H1 (cell line): ENCODE measurements around the gene TUBB2B. TPM values are rescaled to one million over a fixed set of nuclear protein-coding genes. Genes with fewer than 3 reads are reported as not detected.

Source experiments
- CTCF ChIA-PET: fragments of 300-600 bp; sonication (Branson Sonifier 250); formaldehyde crosslinking; loops from one replicate; lab custom pipeline; 2021; ENCODE audit not compliant: partially characterized antibody; lab: Charles Lee
- POLR2A ChIA-PET: fragments of 300-600 bp; sonication (Branson Sonifier 250); formaldehyde crosslinking; loops from one replicate; lab custom pipeline; 2021; ENCODE audit warnings: inconsistent platforms; ENCODE audit not compliant: partially characterized antibody; lab: Charles Lee
- DNase-seq, 2 experiments: peaks; one replicate each; pipeline versions ENCODE4 v3.0.0 to v3.0.0-alpha.2; 2010 to 2022; ENCODE audit warnings: low spot score in 2 of 2, low read depth in 1 of 2, mixed read lengths in 1 of 2
- FAIRE-seq: peaks from 2 replicates; lab custom pipeline; 2011; peaks lifted over from hg19 to GRCh38; lab: Jason Lieb, UNC
- H2AFZ ChIP-seq: 2 replicates; pipeline ENCODE4 v1.8.1; 2012; ENCODE audit warnings: low read length, inconsistent platforms
- H2AK5ac ChIP-seq: 2 replicates; pipeline ENCODE4 v1.6.1; 2013; ENCODE audit warnings: low read depth, low read length
- H2BK120ac ChIP-seq: replicated peaks from 2 replicates; pipeline ENCODE3; 2013; ENCODE audit warnings: low read depth, low read length, inconsistent platforms
- H2BK12ac ChIP-seq: 2 replicates; pipeline ENCODE4 v1.6.1; 2013; ENCODE audit warnings: low read depth, low read length
- H2BK15ac ChIP-seq: 2 replicates; pipeline ENCODE4 v1.6.1; 2013; ENCODE audit warnings: low read length
- H2BK20ac ChIP-seq: 2 replicates; pipeline ENCODE4 v1.6.1; 2013; ENCODE audit warnings: low read length
- H2BK5ac ChIP-seq: 2 replicates; pipeline ENCODE4 v1.6.1; 2013; ENCODE audit warnings: low read depth, low read length
- H3K14ac ChIP-seq: 2 replicates; pipeline ENCODE4 v1.6.1; 2013; ENCODE audit warnings: inconsistent platforms; ENCODE audit not compliant: insufficient read length
- H3K18ac ChIP-seq: 2 replicates; pipeline ENCODE4 v1.6.1; 2013; ENCODE audit warnings: low read length; ENCODE audit errors: extremely low read depth
- H3K23ac ChIP-seq: 2 replicates; pipeline ENCODE4 v1.6.1; 2013; ENCODE audit warnings: inconsistent platforms; ENCODE audit not compliant: insufficient read length
- H3K23me2 ChIP-seq: 2 replicates; pipeline ENCODE4 v1.6.1; 2013; ENCODE audit warnings: low read depth, low read length
- H3K27ac ChIP-seq: 2 replicates; pipeline ENCODE4 v1.6.1; 2011; ENCODE audit warnings: low read depth, low read length, inconsistent platforms
- H3K27me3 ChIP-seq, 4 experiments: replicated peaks in 1 of 4; 1 replicate in 1 of 4; 2 replicates in 3 of 4; pipeline versions ENCODE4 v1.6.1 to v1.8.1; 2011 to 2013; ENCODE audit warnings: low read length in 3 of 4, mild to moderate bottlenecking in 3 of 4, inconsistent platforms in 2 of 4, mixed read lengths in 2 of 4, moderate library complexity in 1 of 4; ENCODE audit not compliant: control insufficient read depth in 3 of 4, insufficient read depth in 3 of 4; ENCODE audit errors: extremely low read depth in 1 of 4
- H3K36me3 ChIP-seq, 4 experiments: 2 replicates each; pipeline versions ENCODE4 v1.6.1 to v1.8.1; 2011 to 2013; ENCODE audit warnings: mild to moderate bottlenecking in 4 of 4, low read length in 3 of 4, moderate library complexity in 2 of 4, control low read depth in 1 of 4, inconsistent platforms in 1 of 4; ENCODE audit not compliant: insufficient read depth in 4 of 4, control insufficient read depth in 2 of 4
- H3K4ac ChIP-seq: replicated peaks from 2 replicates; pipeline ENCODE3; 2013; ENCODE audit warnings: low read length, low read depth, mixed read lengths, inconsistent platforms; ENCODE audit not compliant: insufficient read length
- H3K4me1 ChIP-seq, 4 experiments: replicated peaks in 1 of 4; 1 replicate in 1 of 4; 2 replicates in 3 of 4; pipeline versions ENCODE4 v1.6.1 to v1.8.1; 2011 to 2013; ENCODE audit warnings: low read length in 3 of 4, inconsistent platforms in 2 of 4, mixed read lengths in 1 of 4; ENCODE audit not compliant: insufficient read depth in 4 of 4, control insufficient read depth in 3 of 4
- H3K4me2 ChIP-seq, 2 experiments: 2 replicates each; pipeline versions ENCODE4 v1.6.1 to v1.8.1; 2011 to 2013; ENCODE audit warnings: low read depth in 2 of 2, low read length in 2 of 2, control low read depth in 1 of 2, inconsistent platforms in 1 of 2, mild to moderate bottlenecking in 1 of 2; ENCODE audit not compliant: insufficient read depth in 1 of 2
- H3K4me3 ChIP-seq, 4 experiments: fragments of 200-600, 300-600 bp in 1 of 4; sonication (generic), shearing (Covaris generic), sonication (Bioruptor Twin) in 1 of 4; 2 replicates each; pipeline versions ENCODE4 v1.5.1 to v1.8.1; 2011 to 2016; ENCODE audit warnings: low read length in 4 of 4, low read depth in 3 of 4, control low read depth in 2 of 4, inconsistent platforms in 2 of 4, mild to moderate bottlenecking in 2 of 4, mixed read lengths in 1 of 4, moderate library complexity in 1 of 4; ENCODE audit not compliant: insufficient read depth in 2 of 4; ENCODE audit errors: extremely low read depth in 1 of 4
- H3K56ac ChIP-seq: replicated peaks from 2 replicates; pipeline ENCODE3; 2013; ENCODE audit warnings: low read depth, mild to moderate bottlenecking, mixed read lengths, low read length, inconsistent platforms; ENCODE audit not compliant: insufficient read length
- H3K79me1 ChIP-seq: 2 replicates; pipeline ENCODE4 v1.6.1; 2013; ENCODE audit warnings: low read depth, low read length, control low read depth
- H3K79me2 ChIP-seq, 2 experiments: 2 replicates each; pipeline versions ENCODE4 v1.6.1 to v1.8.1; 2012 to 2013; ENCODE audit warnings: low read length in 2 of 2, mild to moderate bottlenecking in 2 of 2, inconsistent platforms in 1 of 2; ENCODE audit not compliant: insufficient read depth in 2 of 2, control insufficient read depth in 1 of 2
- H3K9ac ChIP-seq, 4 experiments: replicated peaks in 1 of 4; 1 replicate in 1 of 4; 2 replicates in 3 of 4; pipeline versions ENCODE4 v1.6.1 to v1.8.1; 2011 to 2013; ENCODE audit warnings: low read depth in 3 of 4, low read length in 3 of 4, control low read depth in 2 of 4, mild to moderate bottlenecking in 2 of 4, moderate library complexity in 2 of 4, inconsistent platforms in 1 of 4; ENCODE audit errors: extremely low read depth in 1 of 4
- H3K9me3 ChIP-seq, 2 experiments: 2 replicates each; pipeline versions ENCODE4 v1.6.1 to v1.8.1; 2012 to 2013; ENCODE audit warnings: mild to moderate bottlenecking in 2 of 2, moderate library complexity in 2 of 2, control low read depth in 1 of 2, inconsistent platforms in 1 of 2, low read depth in 1 of 2, low read length in 1 of 2, mixed read lengths in 1 of 2; ENCODE audit not compliant: insufficient read depth in 2 of 2
- H4K20me1 ChIP-seq, 2 experiments: replicated peaks in 1 of 2; 2 replicates each; pipeline versions ENCODE3 to v1.8.1; 2011 to 2013; ENCODE audit warnings: inconsistent platforms in 2 of 2, low read length in 2 of 2, mild to moderate bottlenecking in 1 of 2; ENCODE audit not compliant: insufficient read depth in 2 of 2, control insufficient read depth in 1 of 2
- H4K5ac ChIP-seq: 2 replicates; pipeline ENCODE4 v1.6.1; 2013; ENCODE audit warnings: low read length, low read depth, mixed read lengths, inconsistent platforms; ENCODE audit not compliant: insufficient read length
- H4K8ac ChIP-seq: 2 replicates; pipeline ENCODE4 v1.8.0; 2013; ENCODE audit warnings: mild to moderate bottlenecking, moderate library complexity, low read length, inconsistent platforms; ENCODE audit not compliant: insufficient read depth; ENCODE audit errors: extremely low read depth
- H4K91ac ChIP-seq: replicated peaks from 2 replicates; pipeline ENCODE3; 2013; ENCODE audit warnings: low read length, mixed read lengths, inconsistent platforms; ENCODE audit not compliant: insufficient read length
- BRCA1 ChIP-seq: IDR thresholded peaks from 2 replicates; pipeline ENCODE4 v1.6.1; 2012; ENCODE audit warnings: low read depth, low read length, improper control_type of control experiment
- EZH2 ChIP-seq: fragments of 200-600 bp; sonication (generic); IDR thresholded peaks from 2 replicates; pipeline ENCODE4 v1.7.1; 2012; ENCODE audit warnings: low read depth, mild to moderate bottlenecking, moderate library complexity, low read length, inconsistent platforms; ENCODE audit not compliant: severe bottlenecking
- GTF2F1 ChIP-seq: IDR thresholded peaks from 2 replicates; pipeline ENCODE4 v1.6.1; 2012; ENCODE audit warnings: low read depth, low read length, improper control_type of control experiment, borderline replicate concordance
- KDM4A ChIP-seq: IDR thresholded peaks from one replicate; pipeline ENCODE4 v1.7.1; 2012; ENCODE audit warnings: low read depth, mild to moderate bottlenecking, moderate library complexity, low read length, inconsistent platforms; ENCODE audit not compliant: severe bottlenecking
- MAFK ChIP-seq: IDR thresholded peaks from 2 replicates; pipeline ENCODE4 v1.6.1; 2012; ENCODE audit warnings: low read depth, mild to moderate bottlenecking, improper control_type of control experiment, low read length
- NRF1 ChIP-seq: IDR thresholded peaks from 2 replicates; pipeline ENCODE4 v1.6.1; 2011; ENCODE audit warnings: mild to moderate bottlenecking, low read depth, low read length, improper control_type of control experiment
- RFX5 ChIP-seq: IDR thresholded peaks from 2 replicates; pipeline ENCODE4 v1.6.1; 2011; ENCODE audit warnings: low read depth, low read length, improper control_type of control experiment, borderline replicate concordance
- RNF2 ChIP-seq: fragments of 200-900, 300-1000 bp; sonication (generic); IDR thresholded peaks from 2 replicates; pipeline ENCODE4 v1.7.1; 2016; ENCODE audit warnings: borderline replicate concordance, low read depth, mild to moderate bottlenecking, antibody characterized with exemption, low read length; ENCODE audit not compliant: poor library complexity, severe bottlenecking; ENCODE audit errors: missing control alignments
- SAP30 ChIP-seq: fragments of 300-600 bp; sonication (generic); IDR thresholded peaks from 2 replicates; pipeline ENCODE4 v1.7.1; 2012; ENCODE audit warnings: low read length, moderate library complexity, mild to moderate bottlenecking, inconsistent platforms; ENCODE audit not compliant: insufficient read depth, insufficient replicate concordance
- SP1 ChIP-seq: IDR thresholded peaks from 2 replicates; pipeline ENCODE4 v1.6.1; 2011; ENCODE audit warnings: low read depth, low read length
- TEAD4 ChIP-seq: IDR thresholded peaks from 2 replicates; pipeline ENCODE4 v1.6.1; 2012; ENCODE audit warnings: low read depth, low read length, inconsistent platforms, mixed read lengths
- WGBS, 2 experiments: shearing (Covaris generic) in 1 of 2; methylation state at CpG; one replicate each; pipeline versions ENCODE4 v1.1.6 to v1.1.7; 2013 to 2015; ENCODE audit warnings: low lambda C conversion rate in 2 of 2, mixed read lengths in 2 of 2, inconsistent platforms in 1 of 2, low coverage in 1 of 2, missing lambda C conversion rate in 1 of 2; ENCODE audit not compliant: insufficient replicate concordance in 2 of 2, insufficient coverage in 1 of 2, insufficient read length in 1 of 2; ENCODE audit errors: extremely low coverage in 1 of 2, missing lambda C conversion rate in 1 of 2; 5-methylcytosine and 5-hydroxymethylcytosine counted together
- polyA plus RNA-seq, 7 experiments: library from polyadenylated mRNA; depleted of rRNA in 3 of 7; stranded (reverse) in 5 of 7; unstranded in 2 of 7; fragments of >200 nt in 5 of 7; fragments of 200-250 nt in 2 of 7; gene quantifications; 1 replicate in 5 of 7; 2 replicates in 1 of 7; 4 replicates in 1 of 7; pipeline versions ENCODE4 v1.2.1 to v1.2.3, GENCODE V29; 2011 to 2013; ENCODE audit warnings: missing spikeins in 2 of 7, mixed read lengths in 2 of 7
- total RNA-seq: library from RNA; stranded (reverse); fragmentation: NEBNext Ultra II Directional; extraction: Animal tissue kit (Norgen Biotek cat#: 25700); gene quantifications from 2 replicates; pipeline ENCODE4 v1.2.1, GENCODE V29; 2021
- TF ChIP-seq, protein P1 (sequence below): IDR thresholded peaks from 2 replicates; pipeline ENCODE4 v1.6.1; 2012; ENCODE audit warnings: low read length, inconsistent platforms

TUBB2B gene
- total and polyA plus RNA-seq, 2 of the 8 experiments (the other 6 are each of a cell fraction or from before 2014, with no cell fraction given) = 612 to 722 TPM

DNA sequence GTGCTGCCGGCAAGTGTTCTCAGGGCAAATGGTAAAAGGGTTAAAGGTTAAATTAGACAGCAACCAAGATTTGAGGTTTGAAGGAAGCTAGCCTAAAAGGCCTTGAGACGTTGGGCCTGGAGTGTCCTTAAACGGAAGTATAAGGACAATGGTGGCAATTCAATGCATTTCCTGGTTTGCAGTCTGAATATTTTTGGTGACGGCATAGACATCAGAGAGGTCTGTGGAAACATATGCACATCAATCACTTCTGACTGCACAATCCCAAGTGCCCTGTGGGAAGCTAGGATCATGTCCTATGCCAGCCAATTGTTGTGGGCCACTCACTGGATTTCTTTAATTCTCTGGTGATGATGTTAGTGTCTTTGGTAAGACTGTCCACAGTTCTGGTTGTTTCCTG is 44.4 kb downstream of the TUBB2B start:
- 87% methylated on average over 4 of the region's 4 CpGs; no CpG with 5 or more reads in 1 of the 2 experiments for WGBS, 2 experiments
- Histone ChIP-seq H3K27me3 (peaks cover 0 to 2% (median 0%) of the 10 kb centered on the region in 4 experiments; a peak in 1 of 7 replicates), H3K4ac (no peak overlapping the region), H2BK20ac (no peak overlapping the region), H3K79me2 (no peaks in the 10 kb centered on the region), H4K5ac (no peak overlapping the region), H2BK15ac (no peak overlapping the region), H3K23ac (no peak overlapping the region), H2BK5ac (no peak overlapping the region), H2AK5ac (no peak overlapping the region), H2AFZ (no peak overlapping the region), H3K9me3 (no peaks in the 10 kb centered on the region; a peak in 1 of 4 replicates), H3K4me3 (no peak overlapping the region), H4K20me1 (no peaks in the 10 kb centered on the region), H3K23me2 (no peaks in the 10 kb centered on the region), H3K36me3 (no peaks in the 10 kb centered on the region), H3K14ac (no peak overlapping the region), H4K8ac (no peak overlapping the region), H2BK12ac (no peak overlapping the region), H3K18ac (no peak overlapping the region), H3K79me1 (no peaks in the 10 kb centered on the region), H2BK120ac (no peak overlapping the region), H3K9ac (no peak overlapping the region), H3K27ac (no peak overlapping the region), H3K4me1 (no peaks in the 10 kb centered on the region), H4K91ac (no peak overlapping the region), H3K56ac (no peak overlapping the region), H3K4me2 (no peak overlapping the region)
- POLR2A ChIA-PET = interaction anchor here (1.3 kb wide), 1 partner anchor 11 kb away, joined by 4 read pairs; no protein-coding TSS in a partner anchor
- CTCF ChIA-PET = interaction anchor here (0.6 to 2.5 kb wide), 4 partner anchors 9 to 69 kb away, joined by 3 to 13 read pairs (median 4); no protein-coding TSS in a partner anchor
- no peak for FAIRE-seq
- DNase-seq = no peak
- TF ChIP-seq KDM4A (no peak), SP1 (no peak), RFX5 (no peak), RNF2 (no peak), BRCA1 (no peak), TEAD4 (no peak), SAP30 (no peak), EZH2 (no peak), GTF2F1 (no peak), NRF1 (no peak), MAFK (no peak)
- TF ChIP-seq, protein P1, sequence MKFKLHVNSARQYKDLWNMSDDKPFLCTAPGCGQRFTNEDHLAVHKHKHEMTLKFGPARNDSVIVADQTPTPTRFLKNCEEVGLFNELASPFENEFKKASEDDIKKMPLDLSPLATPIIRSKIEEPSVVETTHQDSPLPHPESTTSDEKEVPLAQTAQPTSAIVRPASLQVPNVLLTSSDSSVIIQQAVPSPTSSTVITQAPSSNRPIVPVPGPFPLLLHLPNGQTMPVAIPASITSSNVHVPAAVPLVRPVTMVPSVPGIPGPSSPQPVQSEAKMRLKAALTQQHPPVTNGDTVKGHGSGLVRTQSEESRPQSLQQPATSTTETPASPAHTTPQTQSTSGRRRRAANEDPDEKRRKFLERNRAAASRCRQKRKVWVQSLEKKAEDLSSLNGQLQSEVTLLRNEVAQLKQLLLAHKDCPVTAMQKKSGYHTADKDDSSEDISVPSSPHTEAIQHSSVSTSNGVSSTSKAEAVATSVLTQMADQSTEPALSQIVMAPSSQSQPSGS = no peak
